SK-N-SH (cell line): ENCODE results near the gene SYNE2. TPM values are rescaled to one million over a fixed set of nuclear protein-coding genes. Genes with fewer than 3 reads are reported as not detected.

ENCODE experiments used
- CTCF ChIA-PET: fragments of 300-600, 350-600 bp; formaldehyde crosslinking; extraction: SDS; loops from one replicate; lab custom pipeline; 2021; lab: Yijun Ruan, JAX
- POLR2A ChIA-PET: fragments of 350-600 bp; sonication (Branson Sonifier 250); formaldehyde crosslinking; extraction: SDS; loops from one replicate; lab custom pipeline; 2020; ENCODE audit warnings: antibody characterized with exemption, inconsistent platforms; lab: Yijun Ruan, JAX
- DNase-seq: peaks from one replicate; pipeline ENCODE4 v3.0.0; 2012
- H2AFZ ChIP-seq: fragments of 200-600 bp; sonication (generic); 2 replicates; pipeline ENCODE4 v1.8.1; 2016; ENCODE audit warnings: antibody characterized with exemption, mild to moderate bottlenecking, low read depth
- H3F3A ChIP-seq: fragments of 200-600 bp; sonication (generic); replicated peaks from 2 replicates; pipeline ENCODE3; 2016; ENCODE audit warnings: antibody characterized with exemption, mild to moderate bottlenecking; ENCODE audit not compliant: insufficient read depth
- H3K27ac ChIP-seq, 2 experiments: fragments of 200-500 bp in 1 of 2; fragments of 200-600 bp in 1 of 2; sonication (Bioruptor generic) in 1 of 2; sonication (generic), shearing (Covaris generic) in 1 of 2; 2 replicates each; pipeline versions ENCODE4 v1.5.1 to v1.6.1; 2014 to 2016; ENCODE audit warnings: low read depth in 2 of 2, inconsistent platforms in 1 of 2, low read length in 1 of 2, mild to moderate bottlenecking in 1 of 2, mixed read lengths in 1 of 2
- H3K27me3 ChIP-seq: fragments of 200-600 bp; sonication (generic), shearing (Covaris generic); 2 replicates; pipeline ENCODE4 v1.6.1; 2016; ENCODE audit warnings: mixed run types; ENCODE audit not compliant: insufficient read depth
- H3K36me3 ChIP-seq, 2 experiments: fragments of 200-500 bp in 1 of 2; fragments of 200-600 bp in 1 of 2; sonication (Bioruptor generic) in 1 of 2; sonication (generic) in 1 of 2; replicated peaks in 1 of 2; 2 replicates each; pipeline versions ENCODE3 to v1.5.1; 2014 to 2016; ENCODE audit warnings: low read length in 1 of 2, mild to moderate bottlenecking in 1 of 2; ENCODE audit not compliant: insufficient read depth in 2 of 2, control insufficient read depth in 1 of 2
- H3K4me1 ChIP-seq, 2 experiments: fragments of 200-500 bp in 1 of 2; fragments of 200-600 bp in 1 of 2; sonication (Bioruptor generic) in 1 of 2; sonication (generic), shearing (Covaris generic) in 1 of 2; 2 replicates each; pipeline versions ENCODE4 v1.5.1 to v1.6.1; 2014 to 2016; ENCODE audit warnings: low read depth in 1 of 2, low read length in 1 of 2, mixed run types in 1 of 2; ENCODE audit not compliant: insufficient read depth in 2 of 2, control insufficient read depth in 1 of 2
- H3K4me2 ChIP-seq: fragments of 200-600 bp; sonication (generic), shearing (Covaris generic); 2 replicates; pipeline ENCODE4 v1.6.1; 2017; ENCODE audit warnings: mixed run types
- H3K4me3 ChIP-seq, 2 experiments: fragments of 200-500 bp in 1 of 2; fragments of 200-600 bp in 1 of 2; sonication (Bioruptor generic) in 1 of 2; sonication (generic), shearing (Covaris generic) in 1 of 2; 2 replicates each; pipeline versions ENCODE4 v1.5.1 to v1.8.1; 2014 to 2016; ENCODE audit warnings: low read depth in 2 of 2, inconsistent platforms in 1 of 2, low read length in 1 of 2, mild to moderate bottlenecking in 1 of 2, mixed read lengths in 1 of 2, moderate library complexity in 1 of 2
- H3K79me2 ChIP-seq: fragments of 200-600 bp; sonication (generic); 2 replicates; pipeline ENCODE4 v1.8.1; 2017; ENCODE audit warnings: mild to moderate bottlenecking; ENCODE audit not compliant: insufficient read depth
- H3K9ac ChIP-seq: fragments of 200-600 bp; sonication (generic); 2 replicates; pipeline ENCODE4 v1.6.1; 2017; ENCODE audit warnings: mixed run types
- H3K9me2 ChIP-seq: fragments of 200-600 bp; sonication (generic); 2 replicates; pipeline ENCODE4 v1.6.1; 2017; ENCODE audit warnings: mixed run types
- H3K9me3 ChIP-seq: fragments of 200-600 bp; sonication (generic); 2 replicates; pipeline ENCODE4 v1.6.1; 2017; ENCODE audit warnings: mixed run types, mild to moderate bottlenecking, moderate library complexity
- H4K20me1 ChIP-seq: fragments of 200-600 bp; sonication (generic); 2 replicates; pipeline ENCODE4 v1.6.1; 2017; ENCODE audit warnings: mild to moderate bottlenecking, mixed run types; ENCODE audit not compliant: insufficient read depth
- CTCF ChIP-seq: fragments of 200-600 bp; sonication (generic); IDR thresholded peaks from 2 replicates; pipeline ENCODE4 v1.6.1; 2017; ENCODE audit warnings: antibody characterized with exemption, mild to moderate bottlenecking, moderate library complexity
- ELF1 ChIP-seq: IDR thresholded peaks from 2 replicates; pipeline ENCODE4 v1.4.0; 2012
- GABPA ChIP-seq: IDR thresholded peaks from 2 replicates; pipeline ENCODE4 v1.4.0; 2012; ENCODE audit warnings: low read depth, mild to moderate bottlenecking
- GATA2 ChIP-seq: sonication (generic); formaldehyde crosslinking; IDR thresholded peaks from 2 replicates; pipeline ENCODE4 v1.5.0; 2020; ENCODE audit warnings: mild to moderate bottlenecking, missing genetic modification reagents
- MEF2A ChIP-seq: IDR thresholded peaks from 2 replicates; pipeline ENCODE4 v1.4.0; 2012; ENCODE audit warnings: low read depth, borderline replicate concordance
- NFIC ChIP-seq: IDR thresholded peaks from 2 replicates; pipeline ENCODE4 v1.4.0; 2012; ENCODE audit warnings: borderline replicate concordance
- NRF1 ChIP-seq: IDR thresholded peaks from 2 replicates; pipeline ENCODE4 v1.6.1; 2012; ENCODE audit warnings: low read depth, mild to moderate bottlenecking, low read length
- POLR2AphosphoS5 ChIP-seq: IDR thresholded peaks from 2 replicates; pipeline ENCODE4 v1.6.1; 2012; ENCODE audit warnings: low read depth, low read length
- REST ChIP-seq: IDR thresholded peaks from 2 replicates; pipeline ENCODE4 v1.6.1; 2012; ENCODE audit warnings: mild to moderate bottlenecking, low read depth, low read length, moderate library complexity
- TAF1 ChIP-seq: IDR thresholded peaks from 2 replicates; pipeline ENCODE4 v1.6.1; 2012; ENCODE audit warnings: low read depth, mild to moderate bottlenecking, low read length, moderate library complexity, borderline replicate concordance
- USF1 ChIP-seq: IDR thresholded peaks from 2 replicates; pipeline ENCODE4 v1.4.0; 2012; ENCODE audit warnings: low read depth, borderline replicate concordance
- YY1 ChIP-seq: IDR thresholded peaks from 2 replicates; pipeline ENCODE4 v1.4.0; 2012; ENCODE audit warnings: low read depth, mild to moderate bottlenecking
- WGBS: methylation state at CpG from one replicate; pipeline ENCODE4 v1.1.6; 2017; ENCODE audit warnings: low lambda C conversion rate; 5-methylcytosine and 5-hydroxymethylcytosine counted together
- polyA plus RNA-seq, 3 experiments: library from polyadenylated mRNA; depleted of rRNA; stranded (reverse); fragments of >200 nt; gene quantifications; 2 replicates each; pipeline ENCODE4 v1.2.3, GENCODE V29; 2012

The SYNE2 gene
- polyA plus RNA-seq, 1 of the 3 experiments (the other 2 are of a cell fraction): 7.1 TPM

DNA sequence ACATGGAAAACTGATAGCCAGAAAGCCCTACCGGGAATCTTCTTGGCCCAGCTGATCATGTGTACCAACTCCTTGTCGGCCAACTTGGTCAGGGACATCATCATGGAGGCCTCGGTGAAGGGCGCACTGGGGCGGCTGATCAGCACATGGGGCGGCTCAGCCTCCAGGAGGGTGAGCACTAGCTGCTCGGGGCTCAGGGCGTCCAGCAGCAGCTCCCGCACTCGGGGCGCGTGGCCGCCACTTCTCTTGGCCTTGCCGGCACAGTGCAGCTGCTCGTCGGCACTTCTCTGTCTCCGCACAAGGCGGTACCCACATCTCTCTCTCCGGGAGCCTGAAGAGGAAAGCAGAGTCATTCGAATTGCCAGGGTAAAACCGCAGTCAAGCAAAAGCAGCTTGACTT, 407.6 kb downstream of the SYNE2 start:
- 93% methylated on average over 7 of the region's 21 CpGs for WGBS
- Histone ChIP-seq H2AFZ (no peak overlapping the region), H3F3A (no peaks in the 10 kb centered on the region), H3K9me3 (no peaks in the 10 kb centered on the region), H3K27me3 (no peaks in the 10 kb centered on the region), H3K9me2 (no peaks in the 10 kb centered on the region), H3K79me2 (no peaks in the 10 kb centered on the region), H3K4me3 (no peak overlapping the region)
- POLR2A ChIA-PET: no interaction called here
- TF ChIP-seq USF1 (no peak), MEF2A (no peak), POLR2AphosphoS5 (no peak)
- TF ChIP-seq, all 33 proteins: peak for 0
- no peak for DNase-seq
- Histone ChIP-seq H3K27ac (no peak overlapping the region), H3K9ac (no peak overlapping the region), H3K4me2 (no peak overlapping the region), H3K4me1 (0 out of 4 replicates have a peak, but pooled peaks cover 0 to 4% of the 10 kb centered on the region in 2 experiments), H3K36me3 (no peaks in the 10 kb centered on the region), H4K20me1 (no peaks in the 10 kb centered on the region)
- CTCF ChIA-PET: no interaction called here

GRCh38 chr14:64265222-64265621, 412.4 kb downstream of the SYNE2 start:
- ChIA-PET POLR2A (no interaction called here), CTCF (interaction anchor here (0.6 to 1.8 kb wide), 3 partner anchors 12 to 299 kb away, joined by 3 to 5 read pairs (median 3); no protein-coding TSS in a partner anchor)
- H3K9me2 ChIP-seq: no peaks in the 10 kb centered on the region
- H3K9ac ChIP-seq: no peak overlapping the region
- H4K20me1 ChIP-seq: no peaks in the 10 kb centered on the region
- H3K27me3 ChIP-seq: no peaks in the 10 kb centered on the region
- H3K79me2 ChIP-seq: no peaks in the 10 kb centered on the region
- no peak for DNase-seq
- no peaks in the 10 kb centered on the region; a peak in 1 of 4 replicates for H3K4me1 ChIP-seq
- 86% methylated on average over 1 of the region's 1 CpG for WGBS
- no peaks in the 10 kb centered on the region for H3K36me3 ChIP-seq
- H3K4me2 ChIP-seq: no peak overlapping the region
- TF ChIP-seq NFIC: no peak
- TF ChIP-seq ELF1: no peak
- no peak for TF ChIP-seq REST
- no peak for TF ChIP-seq GATA2 (CRISPR knock-in tag)
- TF ChIP-seq GABPA: no peak
- no peak for TF ChIP-seq NRF1
- TF ChIP-seq TAF1: no peak
- TF ChIP-seq CTCF: no peak
- TF ChIP-seq YY1: no peak
- TF ChIP-seq, all 33 proteins: peak for 0
- Histone ChIP-seq H2AFZ (no peak overlapping the region), H3K9me3 (no peaks in the 10 kb centered on the region), H3K4me3 (no peak overlapping the region), H3F3A (no peaks in the 10 kb centered on the region), H3K27ac (no peak overlapping the region)
